ENCODE results near the gene CRB2.

The CRB2 gene

DNA sequence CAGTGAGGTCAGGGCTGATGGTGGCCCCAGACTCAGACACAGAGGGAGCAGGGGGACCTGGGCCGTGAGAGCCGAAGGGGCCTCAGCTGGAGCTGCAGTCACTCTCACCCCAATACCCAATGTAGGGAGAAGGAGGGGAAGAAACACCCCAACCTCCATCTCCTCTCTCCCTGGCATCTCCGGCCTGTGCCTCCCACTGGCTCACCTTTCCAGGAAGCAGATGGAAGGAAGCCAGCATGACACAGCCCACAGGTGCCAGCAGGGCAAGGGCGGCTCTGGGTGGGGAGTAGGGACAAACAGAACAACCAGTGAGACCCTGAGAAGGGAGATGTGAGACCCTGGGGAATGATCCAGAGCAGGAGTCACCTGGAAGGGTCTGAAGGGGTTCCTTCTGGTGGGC, 3.0 kb upstream of the CRB2 start:
- TF ChIP-seq YY1 (IDR thresholded peaks at IDR 0.05; ENCODE audit: low read depth) (no peak), RAD21 (IDR thresholded peaks at IDR 0.05; ENCODE audit: low read depth) (no peak), CEBPB (IDR thresholded peaks at IDR 0.05) (no peak), TEAD4 (IDR thresholded peaks at IDR 0.05) (no peak), EGR1 (IDR thresholded peaks at IDR 0.05) (no peak), CREB1 (IDR thresholded peaks at IDR 0.05; ENCODE audit: low read depth) (no peak), TAF1 (IDR thresholded peaks at IDR 0.05; ENCODE audit: low read depth) (no peak), ZBTB7A (IDR thresholded peaks at IDR 0.05; ENCODE audit: low read depth) (no peak), FOXM1 (IDR thresholded peaks at IDR 0.05; ENCODE audit: borderline replicate concordance, low read depth) (no peak), EP300 (IDR thresholded peaks at IDR 0.05; ENCODE audit: borderline replicate concordance) (no peak)
- TF ChIP-seq, protein P1, sequence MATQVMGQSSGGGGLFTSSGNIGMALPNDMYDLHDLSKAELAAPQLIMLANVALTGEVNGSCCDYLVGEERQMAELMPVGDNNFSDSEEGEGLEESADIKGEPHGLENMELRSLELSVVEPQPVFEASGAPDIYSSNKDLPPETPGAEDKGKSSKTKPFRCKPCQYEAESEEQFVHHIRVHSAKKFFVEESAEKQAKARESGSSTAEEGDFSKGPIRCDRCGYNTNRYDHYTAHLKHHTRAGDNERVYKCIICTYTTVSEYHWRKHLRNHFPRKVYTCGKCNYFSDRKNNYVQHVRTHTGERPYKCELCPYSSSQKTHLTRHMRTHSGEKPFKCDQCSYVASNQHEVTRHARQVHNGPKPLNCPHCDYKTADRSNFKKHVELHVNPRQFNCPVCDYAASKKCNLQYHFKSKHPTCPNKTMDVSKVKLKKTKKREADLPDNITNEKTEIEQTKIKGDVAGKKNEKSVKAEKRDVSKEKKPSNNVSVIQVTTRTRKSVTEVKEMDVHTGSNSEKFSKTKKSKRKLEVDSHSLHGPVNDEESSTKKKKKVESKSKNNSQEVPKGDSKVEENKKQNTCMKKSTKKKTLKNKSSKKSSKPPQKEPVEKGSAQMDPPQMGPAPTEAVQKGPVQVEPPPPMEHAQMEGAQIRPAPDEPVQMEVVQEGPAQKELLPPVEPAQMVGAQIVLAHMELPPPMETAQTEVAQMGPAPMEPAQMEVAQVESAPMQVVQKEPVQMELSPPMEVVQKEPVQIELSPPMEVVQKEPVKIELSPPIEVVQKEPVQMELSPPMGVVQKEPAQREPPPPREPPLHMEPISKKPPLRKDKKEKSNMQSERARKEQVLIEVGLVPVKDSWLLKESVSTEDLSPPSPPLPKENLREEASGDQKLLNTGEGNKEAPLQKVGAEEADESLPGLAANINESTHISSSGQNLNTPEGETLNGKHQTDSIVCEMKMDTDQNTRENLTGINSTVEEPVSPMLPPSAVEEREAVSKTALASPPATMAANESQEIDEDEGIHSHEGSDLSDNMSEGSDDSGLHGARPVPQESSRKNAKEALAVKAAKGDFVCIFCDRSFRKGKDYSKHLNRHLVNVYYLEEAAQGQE (IDR thresholded peaks at IDR 0.05; ENCODE audit: low read depth): no peak
- TF ChIP-seq, protein P2, sequence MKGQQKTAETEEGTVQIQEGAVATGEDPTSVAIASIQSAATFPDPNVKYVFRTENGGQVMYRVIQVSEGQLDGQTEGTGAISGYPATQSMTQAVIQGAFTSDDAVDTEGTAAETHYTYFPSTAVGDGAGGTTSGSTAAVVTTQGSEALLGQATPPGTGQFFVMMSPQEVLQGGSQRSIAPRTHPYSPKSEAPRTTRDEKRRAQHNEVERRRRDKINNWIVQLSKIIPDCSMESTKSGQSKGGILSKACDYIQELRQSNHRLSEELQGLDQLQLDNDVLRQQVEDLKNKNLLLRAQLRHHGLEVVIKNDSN (IDR thresholded peaks at IDR 0.05): no peak
- TF ChIP-seq, protein P3, sequence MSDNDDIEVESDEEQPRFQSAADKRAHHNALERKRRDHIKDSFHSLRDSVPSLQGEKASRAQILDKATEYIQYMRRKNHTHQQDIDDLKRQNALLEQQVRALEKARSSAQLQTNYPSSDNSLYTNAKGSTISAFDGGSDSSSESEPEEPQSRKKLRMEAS (IDR thresholded peaks at IDR 0.05): no peak

DNA sequence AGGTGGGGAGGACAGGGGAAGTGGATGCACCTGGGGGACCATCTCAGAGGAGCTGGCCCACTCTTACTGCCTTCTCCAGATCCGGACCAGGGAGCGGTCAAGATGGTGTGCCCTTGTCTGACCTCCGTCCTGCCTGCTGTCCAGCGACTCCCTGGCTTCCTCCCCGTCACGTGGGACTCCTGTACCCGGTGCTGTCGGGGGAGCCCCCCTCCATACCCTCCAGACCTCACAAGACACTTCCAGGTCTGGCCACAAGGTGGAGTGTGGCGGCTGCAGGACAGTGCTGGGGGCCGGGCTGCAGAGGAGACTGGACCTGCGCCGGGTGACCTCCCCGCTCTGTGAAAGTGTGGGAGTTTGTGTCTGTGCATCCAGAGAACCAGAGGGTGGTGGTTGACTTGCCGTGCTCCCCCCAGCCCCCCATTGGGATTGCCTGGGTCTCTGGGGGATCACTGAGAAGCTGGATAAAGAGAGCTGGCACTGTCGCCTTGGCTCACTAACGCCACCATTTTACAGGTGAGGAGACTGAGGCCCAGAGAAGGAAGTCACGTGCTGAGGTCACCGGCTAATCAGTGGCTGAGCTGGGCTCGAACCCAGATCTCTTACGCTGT, 1.9 kb upstream of the CRB2 start:
- TF ChIP-seq, protein P2 (IDR thresholded peaks at IDR 0.05): peak; percentile 72
- TF ChIP-seq TEAD4 (IDR thresholded peaks at IDR 0.05) (no peak), EGR1 (IDR thresholded peaks at IDR 0.05) (no peak), FOXM1 (IDR thresholded peaks at IDR 0.05; ENCODE audit: borderline replicate concordance, low read depth) (no peak), RAD21 (IDR thresholded peaks at IDR 0.05; ENCODE audit: low read depth) (peak; percentile 95), TCF12 (IDR thresholded peaks at IDR 0.05; ENCODE audit: low read depth) (no peak)
- TF ChIP-seq, protein P3 (IDR thresholded peaks at IDR 0.05): no peak

DNA sequence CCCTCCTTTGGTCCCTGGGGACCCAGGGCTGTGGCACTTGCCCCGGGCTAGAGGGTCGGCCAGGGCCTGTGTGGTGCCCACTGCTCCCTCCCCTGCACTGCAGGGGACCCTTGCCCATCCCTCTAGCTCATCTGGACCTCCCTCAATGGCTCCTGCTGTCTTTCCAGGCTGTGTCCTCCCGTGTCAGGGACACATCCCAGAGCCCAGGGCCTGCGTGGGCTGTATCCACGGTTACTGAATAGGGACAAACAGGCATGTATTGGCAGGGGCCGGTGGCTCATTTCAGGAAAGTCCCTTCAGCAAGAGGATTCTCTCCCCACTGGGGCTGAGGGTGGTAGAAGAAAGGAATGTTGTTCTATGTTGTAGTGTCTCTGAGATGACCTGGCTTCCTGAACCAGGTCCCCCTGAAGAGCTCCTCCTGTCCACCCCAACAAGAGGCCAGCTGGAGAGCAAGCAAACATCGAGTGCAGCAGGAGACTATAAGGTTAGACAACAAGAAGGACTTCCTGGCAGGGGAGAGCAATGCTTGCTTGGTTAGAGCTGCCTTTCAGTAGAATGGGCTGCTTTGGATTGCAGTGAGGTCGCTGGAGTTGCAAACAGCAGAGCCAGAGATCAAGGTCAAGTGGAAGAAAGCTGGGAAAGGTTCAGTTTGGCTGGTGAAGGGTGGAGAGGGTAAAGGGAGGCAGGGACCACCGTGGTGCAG, 1.0 kb upstream of the CRB2 start:
- no peak for TF ChIP-seq EP300 (IDR thresholded peaks at IDR 0.05; ENCODE audit: borderline replicate concordance)
- TF ChIP-seq TAF1 (IDR thresholded peaks at IDR 0.05; ENCODE audit: low read depth): no peak
- no peak for TF ChIP-seq TEAD4 (IDR thresholded peaks at IDR 0.05)
- no peak for TF ChIP-seq TCF12 (IDR thresholded peaks at IDR 0.05; ENCODE audit: low read depth)

DNA sequence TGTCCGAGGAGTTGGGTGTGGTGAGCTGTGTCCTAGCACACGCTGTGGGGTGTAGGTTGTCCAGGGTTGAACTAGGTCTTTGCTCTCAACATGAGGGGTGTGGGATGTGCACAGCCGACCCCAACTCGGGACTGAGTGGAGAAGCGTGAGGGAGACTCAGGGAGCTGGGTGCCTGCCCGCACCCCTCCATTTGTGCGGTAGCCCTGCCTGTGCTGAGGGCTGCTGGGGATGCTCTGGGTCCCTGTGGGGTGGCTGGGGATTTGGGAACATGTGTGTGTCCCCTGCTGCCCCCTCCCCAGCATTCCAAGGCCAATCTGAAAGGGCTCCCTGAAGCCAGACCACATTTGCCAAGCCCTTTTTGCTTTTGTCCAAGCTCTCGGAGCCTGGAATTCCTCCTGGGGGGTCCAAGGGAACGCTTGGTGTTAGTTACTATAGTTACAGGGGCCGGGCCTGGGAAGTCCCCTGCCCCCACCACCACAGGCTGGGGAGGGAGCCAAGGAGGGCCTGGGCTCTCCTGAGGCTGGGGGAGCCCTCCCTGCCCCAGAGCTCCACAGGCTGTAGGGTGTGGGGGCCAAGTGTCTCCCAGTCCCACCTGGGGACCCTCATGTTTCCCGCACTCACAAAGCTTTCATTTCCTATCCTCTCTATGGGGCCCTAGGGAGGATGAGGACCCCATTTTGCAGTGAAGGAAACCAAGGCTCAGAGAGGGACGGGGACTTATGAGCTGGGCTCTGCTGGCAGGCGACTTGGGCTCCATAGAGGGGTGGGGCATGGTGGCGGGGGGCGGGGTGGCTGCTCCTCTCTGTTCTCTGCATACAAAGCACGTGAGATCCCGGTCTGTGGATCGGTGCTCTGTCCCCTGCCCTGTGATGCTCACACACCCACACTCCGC, 1.1 kb downstream of the CRB2 start:
- no peak for TF ChIP-seq FOXM1 (IDR thresholded peaks at IDR 0.05; ENCODE audit: borderline replicate concordance, low read depth)
- TF ChIP-seq, protein P3 (IDR thresholded peaks at IDR 0.05): no peak
- no peak for TF ChIP-seq CREB1 (IDR thresholded peaks at IDR 0.05; ENCODE audit: low read depth)

DNA sequence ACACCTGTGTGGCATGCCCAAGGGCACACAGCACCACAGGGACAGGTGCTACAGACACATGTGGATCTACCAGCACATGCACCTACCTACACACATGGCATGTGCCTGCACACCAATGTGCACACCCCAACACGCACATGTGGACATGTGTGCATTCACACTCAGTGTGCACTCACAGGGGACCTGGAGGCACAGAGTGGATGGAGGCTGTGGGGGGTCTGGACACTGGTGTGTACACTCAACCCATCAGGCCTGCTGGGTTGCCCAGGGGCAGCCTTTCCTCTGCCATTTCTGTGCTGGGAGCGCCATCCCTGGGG, 1.7 kb downstream of the CRB2 start:
- TF ChIP-seq TEAD4 (IDR thresholded peaks at IDR 0.05): no peak
- no peak for TF ChIP-seq NFIC (IDR thresholded peaks at IDR 0.05)
- TF ChIP-seq TCF12 (IDR thresholded peaks at IDR 0.05; ENCODE audit: low read depth): no peak
- no peak for TF ChIP-seq CEBPB (IDR thresholded peaks at IDR 0.05)
- TF ChIP-seq, protein P2 (IDR thresholded peaks at IDR 0.05): no peak
- TF ChIP-seq EP300 (IDR thresholded peaks at IDR 0.05; ENCODE audit: borderline replicate concordance): no peak
- TF ChIP-seq RAD21 (IDR thresholded peaks at IDR 0.05; ENCODE audit: low read depth): no peak
- TF ChIP-seq FOXM1 (IDR thresholded peaks at IDR 0.05; ENCODE audit: borderline replicate concordance, low read depth): no peak

DNA sequence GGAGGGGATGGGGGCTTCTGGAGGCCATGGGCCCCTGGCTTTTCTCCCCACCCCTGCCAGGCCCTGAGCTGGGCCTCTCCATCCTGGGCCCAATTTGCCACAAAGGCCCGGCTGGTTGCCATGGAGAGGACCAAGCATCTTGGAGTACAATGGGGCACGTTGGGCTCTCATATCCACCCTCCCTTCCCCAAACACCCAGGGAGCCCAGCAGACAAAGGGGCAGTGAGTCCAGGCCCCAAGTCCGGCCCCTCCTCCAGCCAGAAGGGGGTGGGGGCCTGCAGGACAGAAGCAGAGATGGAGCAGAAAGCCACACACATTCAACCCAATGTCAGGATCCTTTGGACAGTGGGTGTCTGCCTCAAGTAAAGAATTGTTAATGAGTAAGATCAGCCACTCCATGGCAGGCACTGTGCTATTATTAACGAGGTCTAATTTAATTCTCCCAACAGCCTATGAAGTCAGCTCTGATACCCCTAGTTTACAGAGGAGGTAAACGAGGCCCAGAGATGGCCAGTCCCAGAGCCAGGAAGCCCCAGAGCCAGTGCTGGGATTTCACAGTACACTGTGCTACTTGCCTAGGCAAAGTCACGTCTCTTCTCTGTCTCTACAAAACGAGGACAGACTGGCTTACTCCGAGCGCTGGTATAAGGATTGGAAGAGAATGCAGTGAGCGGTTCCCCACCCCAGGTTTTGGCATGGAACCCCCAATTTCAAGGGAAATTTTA, 2.3 kb downstream of the CRB2 start:
- TF ChIP-seq TEAD4 (IDR thresholded peaks at IDR 0.05) (no peak), NFIC (IDR thresholded peaks at IDR 0.05) (no peak), TAF1 (IDR thresholded peaks at IDR 0.05; ENCODE audit: low read depth) (no peak), ZBTB7A (IDR thresholded peaks at IDR 0.05; ENCODE audit: low read depth) (no peak)
- TF ChIP-seq, protein P3 (IDR thresholded peaks at IDR 0.05): no peak
